ENCODE data around the gene TEDDM1.

DNA sequence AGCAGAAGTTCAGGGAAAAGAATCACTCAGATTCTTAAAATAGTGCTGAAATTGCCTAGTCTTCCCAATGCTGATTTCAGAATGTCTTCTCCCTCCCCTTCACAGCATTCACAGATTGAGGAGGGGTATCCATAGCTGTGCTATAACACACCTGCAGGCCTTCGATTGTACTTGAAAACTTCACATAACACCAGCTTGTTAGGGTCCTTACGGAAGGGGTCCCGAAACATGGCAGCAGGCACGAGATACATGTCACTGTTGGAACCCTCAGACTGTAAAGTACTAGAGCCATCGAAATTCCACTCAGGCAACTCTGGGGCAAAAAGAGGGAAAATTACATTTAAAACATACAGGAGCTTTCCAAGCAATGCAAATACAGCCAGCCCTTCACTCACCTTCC lies 13.5 kb downstream of the TEDDM1 start:
- TF ChIP-seq, protein P1, sequence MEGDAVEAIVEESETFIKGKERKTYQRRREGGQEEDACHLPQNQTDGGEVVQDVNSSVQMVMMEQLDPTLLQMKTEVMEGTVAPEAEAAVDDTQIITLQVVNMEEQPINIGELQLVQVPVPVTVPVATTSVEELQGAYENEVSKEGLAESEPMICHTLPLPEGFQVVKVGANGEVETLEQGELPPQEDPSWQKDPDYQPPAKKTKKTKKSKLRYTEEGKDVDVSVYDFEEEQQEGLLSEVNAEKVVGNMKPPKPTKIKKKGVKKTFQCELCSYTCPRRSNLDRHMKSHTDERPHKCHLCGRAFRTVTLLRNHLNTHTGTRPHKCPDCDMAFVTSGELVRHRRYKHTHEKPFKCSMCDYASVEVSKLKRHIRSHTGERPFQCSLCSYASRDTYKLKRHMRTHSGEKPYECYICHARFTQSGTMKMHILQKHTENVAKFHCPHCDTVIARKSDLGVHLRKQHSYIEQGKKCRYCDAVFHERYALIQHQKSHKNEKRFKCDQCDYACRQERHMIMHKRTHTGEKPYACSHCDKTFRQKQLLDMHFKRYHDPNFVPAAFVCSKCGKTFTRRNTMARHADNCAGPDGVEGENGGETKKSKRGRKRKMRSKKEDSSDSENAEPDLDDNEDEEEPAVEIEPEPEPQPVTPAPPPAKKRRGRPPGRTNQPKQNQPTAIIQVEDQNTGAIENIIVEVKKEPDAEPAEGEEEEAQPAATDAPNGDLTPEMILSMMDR (IDR thresholded peaks at IDR 0.05) = no peak
- no peak for TF ChIP-seq ZFX (IDR thresholded peaks at IDR 0.05; ENCODE audit: borderline replicate concordance)

Measured in 22Rv1 (cell line).